Fibroblast of the aortic adventitia (primary cell): Measurements from ENCODE around the gene DTWD2. TPM values are rescaled to one million over a fixed set of nuclear protein-coding genes. Genes with fewer than 3 reads are reported as not detected.

ENCODE experiments used
- DNase-seq: peaks from one replicate; pipeline ENCODE4 v3.0.0-alpha.2; 2010; ENCODE audit warnings: low read depth
- H3K4me3 ChIP-seq: 2 replicates; pipeline ENCODE4 v1.5.1; 2011; ENCODE audit warnings: low read depth, mild to moderate bottlenecking, control low read depth, low read length, moderate library complexity
- total RNA-seq: library from RNA; depleted of rRNA; stranded (reverse); fragments of >200 nt; gene quantifications from 2 replicates; pipeline ENCODE4 v1.2.3, GENCODE V29; 2012; ENCODE audit warnings: low replicate concordance
- TF ChIP-seq, protein P1 (sequence below): IDR thresholded peaks from 2 replicates; pipeline ENCODE4 v1.5.1; 2011; ENCODE audit warnings: mild to moderate bottlenecking, low read length, control low read depth, inconsistent platforms; ENCODE audit not compliant: insufficient read depth

The DTWD2 gene
- total RNA-seq, 1 donor, result 7.7 TPM

GRCh38 chr5:118796081-118796480 is 192.3 kb downstream of the DTWD2 start:
- H3K4me3 ChIP-seq, result no peak overlapping the region
- DNase-seq, result no peak
- TF ChIP-seq, protein P1, sequence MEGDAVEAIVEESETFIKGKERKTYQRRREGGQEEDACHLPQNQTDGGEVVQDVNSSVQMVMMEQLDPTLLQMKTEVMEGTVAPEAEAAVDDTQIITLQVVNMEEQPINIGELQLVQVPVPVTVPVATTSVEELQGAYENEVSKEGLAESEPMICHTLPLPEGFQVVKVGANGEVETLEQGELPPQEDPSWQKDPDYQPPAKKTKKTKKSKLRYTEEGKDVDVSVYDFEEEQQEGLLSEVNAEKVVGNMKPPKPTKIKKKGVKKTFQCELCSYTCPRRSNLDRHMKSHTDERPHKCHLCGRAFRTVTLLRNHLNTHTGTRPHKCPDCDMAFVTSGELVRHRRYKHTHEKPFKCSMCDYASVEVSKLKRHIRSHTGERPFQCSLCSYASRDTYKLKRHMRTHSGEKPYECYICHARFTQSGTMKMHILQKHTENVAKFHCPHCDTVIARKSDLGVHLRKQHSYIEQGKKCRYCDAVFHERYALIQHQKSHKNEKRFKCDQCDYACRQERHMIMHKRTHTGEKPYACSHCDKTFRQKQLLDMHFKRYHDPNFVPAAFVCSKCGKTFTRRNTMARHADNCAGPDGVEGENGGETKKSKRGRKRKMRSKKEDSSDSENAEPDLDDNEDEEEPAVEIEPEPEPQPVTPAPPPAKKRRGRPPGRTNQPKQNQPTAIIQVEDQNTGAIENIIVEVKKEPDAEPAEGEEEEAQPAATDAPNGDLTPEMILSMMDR, result no peak

DNA sequence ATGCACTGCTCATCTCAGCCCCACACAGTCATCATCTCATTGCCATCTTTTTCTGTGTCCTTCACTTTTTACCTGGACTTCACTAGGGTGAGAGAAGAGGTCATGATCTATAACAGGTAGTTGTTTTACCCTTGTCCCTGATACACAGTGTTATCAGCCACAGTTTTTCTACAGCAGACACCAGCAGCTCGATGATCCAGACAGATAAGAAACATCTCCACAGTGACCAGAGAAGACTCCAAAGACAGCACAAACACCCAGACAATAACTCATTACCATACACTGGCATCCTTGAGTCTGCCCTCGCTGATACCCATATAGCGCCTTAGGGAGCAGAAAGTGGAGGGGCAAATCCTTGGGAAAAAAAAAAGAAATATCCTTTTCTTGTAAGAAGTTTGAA is 194.1 kb downstream of the DTWD2 start:
- H3K4me3 ChIP-seq, result no peak overlapping the region
- TF ChIP-seq, protein P1, result no peak
- DNase-seq, result no peak

GRCh38 chr5:118793652-118794051 is 194.7 kb downstream of the DTWD2 start:
- no peak overlapping the region for H3K4me3 ChIP-seq

GRCh38 chr5:118793091-118793490 is 195.3 kb downstream of the DTWD2 start:
- no peak for DNase-seq
- TF ChIP-seq, protein P1, result no peak
- H3K4me3 ChIP-seq, result no peak overlapping the region

More at GRCh38 chr5:118793652-118794051, 194.7 kb downstream of the DTWD2 start:
- no peak for DNase-seq
- TF ChIP-seq, protein P1, result no peak

GRCh38 chr5:118791926-118792734 is 196.2 kb downstream of the DTWD2 start:
- H3K4me3 ChIP-seq, result no peak overlapping the region
- DNase-seq, result peak; percentile 82
- TF ChIP-seq, protein P1, result peak; percentile 80

DNA sequence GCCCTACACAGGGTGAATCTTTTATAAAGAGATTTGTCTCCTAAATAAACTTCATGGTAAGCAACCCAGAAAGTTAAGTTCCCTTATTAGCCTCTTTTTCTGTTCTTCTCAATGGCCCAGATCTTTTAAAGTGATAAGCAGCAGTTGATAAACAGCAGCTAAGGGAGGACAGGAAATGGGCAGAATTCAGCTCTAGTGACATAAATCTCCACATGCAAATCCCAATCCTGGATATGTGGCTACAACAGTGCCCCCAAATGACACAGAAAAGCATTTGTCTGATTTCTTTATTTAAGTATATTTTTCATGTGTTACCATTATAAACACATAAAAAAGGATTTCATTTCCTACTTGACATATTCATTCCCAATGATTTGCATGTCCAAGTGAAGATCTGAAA is 199.0 kb downstream of the DTWD2 start:
- no peak for DNase-seq
- no peak overlapping the region for H3K4me3 ChIP-seq
- TF ChIP-seq, protein P1, result no peak
